IMR-90 (cell line): ENCODE results near the gene BTBD1. TPM values are rescaled to one million over a fixed set of nuclear protein-coding genes. Genes with fewer than 3 reads are reported as not detected.
"Not testable (repeated sequence)": the region's sequence is repeated elsewhere in the genome, so short reads cannot be mapped to it uniquely, and the experiment has no call there.

Source experiments
- ATAC-seq: fragments of 200-7000 bp; cut with Tn5 transposase; 2 replicates; pipeline ENCODE4 v1.9.1; 2020; ENCODE audit warnings: low read depth, mild to moderate bottlenecking, moderate library complexity
- BruUV-seq: library from RNA; stranded (reverse); fragments of 400-500 nt; replicated peaks from 2 replicates; lab custom pipeline; 2021; lab: Mats Ljungman, UMichigan
- CTCF ChIA-PET: fragments of 300-600 bp; formaldehyde crosslinking; extraction: SDS; loops from one replicate; lab custom pipeline; 2021; ENCODE audit warnings: antibody characterized with exemption; lab: Yijun Ruan, JAX
- POLR2A ChIA-PET: fragments of 300-600 bp; sonication (Branson Sonifier 250); formaldehyde crosslinking; loops from one replicate; lab custom pipeline; 2022; ENCODE audit warnings: antibody characterized with exemption; ENCODE audit not compliant: unreplicated experiment; lab: Charles Lee
- DNase-seq: peaks from one replicate; pipeline ENCODE4 v3.0.0; 2013
- H2AFZ ChIP-seq: replicated peaks from 2 replicates; pipeline ENCODE3; 2013; ENCODE audit warnings: low read length, mild to moderate bottlenecking; ENCODE audit not compliant: poor library complexity
- H2AK5ac ChIP-seq: 2 replicates; pipeline ENCODE4 v1.6.1; 2013; ENCODE audit warnings: low read depth, low read length, inconsistent platforms
- H2AK9ac ChIP-seq: replicated peaks from 2 replicates; pipeline ENCODE3; 2013; ENCODE audit warnings: mild to moderate bottlenecking, low read depth, low read length, moderate library complexity; ENCODE audit not compliant: poor library complexity
- H2BK120ac ChIP-seq: 2 replicates; pipeline ENCODE4 v1.6.1; 2013; ENCODE audit warnings: low read depth, low read length, inconsistent platforms
- H2BK15ac ChIP-seq: 3 replicates; pipeline ENCODE4 v1.6.1; 2013; ENCODE audit warnings: low read depth, low read length, inconsistent platforms
- H2BK20ac ChIP-seq: 2 replicates; pipeline ENCODE4 v1.6.1; 2013; ENCODE audit warnings: low read depth, mild to moderate bottlenecking, inconsistent platforms, low read length, moderate library complexity
- H2BK5ac ChIP-seq: 2 replicates; pipeline ENCODE4 v1.6.1; 2013; ENCODE audit warnings: mild to moderate bottlenecking, low read depth, low read length, inconsistent platforms; ENCODE audit not compliant: poor library complexity, severe bottlenecking
- H3K14ac ChIP-seq: replicated peaks from 2 replicates; pipeline ENCODE4 v1.6.1; 2013; ENCODE audit warnings: low read depth, low read length, inconsistent platforms
- H3K18ac ChIP-seq: 2 replicates; pipeline ENCODE4 v1.6.1; 2013; ENCODE audit warnings: low read depth, low read length, control low read depth
- H3K23ac ChIP-seq: 2 replicates; pipeline ENCODE4 v1.6.1; 2013; ENCODE audit warnings: low read depth, low read length, inconsistent platforms
- H3K27ac ChIP-seq: 2 replicates; pipeline ENCODE4 v1.5.1; 2013; ENCODE audit warnings: mild to moderate bottlenecking, control low read depth, low read length; ENCODE audit not compliant: insufficient read depth
- H3K27me3 ChIP-seq: 2 replicates; pipeline ENCODE4 v1.6.1; 2013; ENCODE audit warnings: low read length; ENCODE audit not compliant: control insufficient read depth, insufficient read depth
- H3K36me3 ChIP-seq: 2 replicates; pipeline ENCODE4 v1.6.1; 2013; ENCODE audit warnings: low read length, mixed read lengths; ENCODE audit not compliant: control insufficient read depth, insufficient read depth
- H3K4ac ChIP-seq: 2 replicates; pipeline ENCODE4 v1.6.1; 2013; ENCODE audit warnings: low read depth, low read length, inconsistent platforms
- H3K4me1 ChIP-seq: 2 replicates; pipeline ENCODE4 v1.6.1; 2013; ENCODE audit warnings: low read length, mixed read lengths; ENCODE audit not compliant: control insufficient read depth, insufficient read depth
- H3K4me2 ChIP-seq: 2 replicates; pipeline ENCODE4 v1.6.1; 2013; ENCODE audit warnings: low read depth, mild to moderate bottlenecking, control low read depth, low read length, moderate library complexity
- H3K4me3 ChIP-seq: 2 replicates; pipeline ENCODE4 v1.5.1; 2013; ENCODE audit warnings: low read depth, mild to moderate bottlenecking, control low read depth, low read length, moderate library complexity; ENCODE audit not compliant: insufficient read depth
- H3K56ac ChIP-seq: 2 replicates; pipeline ENCODE4 v1.6.1; 2013; ENCODE audit warnings: low read length, inconsistent platforms; ENCODE audit not compliant: insufficient read depth; ENCODE audit errors: extremely low read depth
- H3K79me1 ChIP-seq, 2 experiments: 2 replicates each; pipeline ENCODE4 v1.6.1; 2013; ENCODE audit warnings: low read length in 2 of 2, inconsistent platforms in 1 of 2, low read depth in 1 of 2
- H3K9ac ChIP-seq: 2 replicates; pipeline ENCODE4 v1.6.1; 2013; ENCODE audit warnings: low read depth, low read length, control low read depth
- H3K9me1 ChIP-seq: 2 replicates; pipeline ENCODE4 v1.6.1; 2013; ENCODE audit warnings: low read length, inconsistent platforms; ENCODE audit not compliant: insufficient read depth
- H3K9me3 ChIP-seq: 2 replicates; pipeline ENCODE4 v1.6.1; 2013; ENCODE audit warnings: low read length; ENCODE audit not compliant: control insufficient read depth, insufficient read depth
- H4K20me1 ChIP-seq: 2 replicates; pipeline ENCODE4 v1.6.1; 2013; ENCODE audit warnings: low read length, inconsistent platforms; ENCODE audit not compliant: insufficient read depth
- H4K5ac ChIP-seq: 2 replicates; pipeline ENCODE4 v1.6.1; 2013; ENCODE audit warnings: mild to moderate bottlenecking, low read depth, low read length, control low read depth
- H4K8ac ChIP-seq, 2 experiments: 2 replicates each; pipeline ENCODE4 v1.6.1; 2013; ENCODE audit warnings: low read depth in 2 of 2, low read length in 2 of 2, control low read depth in 1 of 2, inconsistent platforms in 1 of 2
- H4K91ac ChIP-seq: 2 replicates; pipeline ENCODE4 v1.6.1; 2013; ENCODE audit warnings: low read depth, low read length, inconsistent platforms; ENCODE audit not compliant: insufficient read depth
- CTCF ChIP-seq: conservative IDR thresholded peaks from 2 replicates; pipeline ENCODE4 v1.5.1; 2012; ENCODE audit warnings: mild to moderate bottlenecking, low read depth, low read length, improper control_type of control experiment
- FOS ChIP-seq: fragments of 150-350 bp; IDR thresholded peaks from 2 replicates; pipeline ENCODE4 v1.6.1; 2016; ENCODE audit warnings: low read depth, low read length
- MAZ ChIP-seq: IDR thresholded peaks from 2 replicates; pipeline ENCODE4 v1.6.1; 2012; ENCODE audit warnings: low read depth, mild to moderate bottlenecking, low read length, improper control_type of control experiment, moderate library complexity, borderline replicate concordance
- RFX5 ChIP-seq: IDR thresholded peaks from 2 replicates; pipeline ENCODE4 v1.8.0; 2012; ENCODE audit warnings: low read depth, mild to moderate bottlenecking, low read length, moderate library complexity
- WGBS, 2 experiments: methylation state at CpG; one replicate each; pipeline versions ENCODE4 v1.1.5 to v1.1.7; 2013; ENCODE audit warnings: missing lambda C conversion rate in 2 of 2; ENCODE audit not compliant: insufficient read length in 1 of 2; ENCODE audit errors: extremely low coverage in 2 of 2; 5-methylcytosine and 5-hydroxymethylcytosine counted together
- dilution Hi-C: fragments of 300-500 bp; cut with HindIII; formaldehyde crosslinking; loops from one replicate; pipeline ENCODE4 v1.14.3; 2018; ENCODE audit warnings: low sequenced_read_pairs; ENCODE audit not compliant: unreplicated experiment
- in situ Hi-C: fragments of 300-500 bp; cut with MboI; formaldehyde crosslinking; loops from 3 replicates; pipeline ENCODE4 v1.14.3; 2019; ENCODE audit warnings: low sequenced_read_pairs, inconsistent platforms, mixed read lengths
- intact Hi-C: fragments of 100-400 bp; cut with micrococcal nuclease; formaldehyde crosslinking; loops from 2 replicates; pipeline ENCODE4 v1.10.0; 2022
- polyA plus RNA-seq, 3 experiments: library from polyadenylated mRNA; depleted of rRNA; stranded (reverse); fragments of >200 nt; gene quantifications; 2 replicates each; pipeline ENCODE4 v1.2.3, GENCODE V29; 2012; ENCODE audit warnings: low replicate concordance in 1 of 3
- total RNA-seq: library from RNA; depleted of rRNA; stranded (reverse); fragments of >200 nt; gene quantifications from 2 replicates; pipeline ENCODE4 v1.2.3, GENCODE V29; 2012

The BTBD1 gene
- total and polyA plus RNA-seq, 2 of the 4 experiments (the other 2 are of a cell fraction): 39.3 to 78.7 TPM

GRCh38 chr15:83087576-83087975 is 20.5 kb upstream of the BTBD1 start:
- H2BK5ac ChIP-seq: no peak overlapping the region
- DNase-seq (no peak), ATAC-seq (no peak)
- ChIA-PET CTCF (interaction anchor here (0.6 to 0.7 kb wide), 2 partner anchors 41 to 87 kb away, joined by 3 read pairs; no protein-coding TSS in a partner anchor), POLR2A (no interaction called here)
- dilution Hi-C loops (no loop called here), in situ Hi-C loops (no loop called here), intact Hi-C loops (no loop called here)
- H3K56ac ChIP-seq: no peak overlapping the region
- no peak overlapping the region for H2BK20ac ChIP-seq
- H4K8ac ChIP-seq: no peak overlapping the region
- H3K4ac ChIP-seq: no peak overlapping the region
- no peak overlapping the region for H3K18ac ChIP-seq
- H3K14ac ChIP-seq: no peak overlapping the region
- no peak overlapping the region for H3K27ac ChIP-seq
- no TSS peak for BruUV-seq
- no peaks in the 10 kb centered on the region for H3K9me3 ChIP-seq
- no peaks in the 10 kb centered on the region for H3K36me3 ChIP-seq
- H3K4me2 ChIP-seq: no peak overlapping the region
- H2AK9ac ChIP-seq: no peak overlapping the region
- H2AK5ac ChIP-seq: no peak overlapping the region
- no peak overlapping the region for H3K9ac ChIP-seq
- no peak overlapping the region for H2AFZ ChIP-seq
- no peak overlapping the region for H3K4me3 ChIP-seq
- H4K91ac ChIP-seq: no peak overlapping the region
- peaks cover 4% of the 10 kb centered on the region; the same call in 1 of the 2 replicates for H3K27me3 ChIP-seq
- no peaks in the 10 kb centered on the region for H3K79me1 ChIP-seq
- no peaks in the 10 kb centered on the region for H3K4me1 ChIP-seq
- 67% methylated on average over 1 of the region's 2 CpGs; no CpG with 5 or more reads in 1 of the 2 experiments for WGBS, 2 experiments
- H4K20me1 ChIP-seq: no peaks in the 10 kb centered on the region
- no peak overlapping the region for H4K5ac ChIP-seq
- H3K23ac ChIP-seq: no peak overlapping the region
- no peak for TF ChIP-seq FOS
- TF ChIP-seq CTCF: no peak
- TF ChIP-seq MAZ: no peak
- no peak for TF ChIP-seq RFX5
- H2BK120ac ChIP-seq: no peak overlapping the region
- no peaks in the 10 kb centered on the region for H3K9me1 ChIP-seq
- no peak overlapping the region for H2BK15ac ChIP-seq

GRCh38 chr15:83085864-83086552 is 19.0 kb upstream of the BTBD1 start:
- H2BK20ac ChIP-seq, H4K8ac ChIP-seq, intact Hi-C loops, H3K79me1 ChIP-seq, H2BK5ac ChIP-seq, CTCF ChIA-PET, H4K91ac ChIP-seq, H3K4me1 ChIP-seq, H3K56ac ChIP-seq, H3K36me3 ChIP-seq, BruUV-seq, H2AK5ac ChIP-seq, POLR2A ChIA-PET, dilution Hi-C loops, H3K18ac ChIP-seq, H3K9me3 ChIP-seq, ATAC-seq, H3K27ac ChIP-seq, H4K5ac ChIP-seq, H3K9me1 ChIP-seq, H3K4me2 ChIP-seq, H3K9ac ChIP-seq, in situ Hi-C loops, H3K4ac ChIP-seq, H2BK15ac ChIP-seq, H3K27me3 ChIP-seq, H2AFZ ChIP-seq, H2AK9ac ChIP-seq, H4K20me1 ChIP-seq, H3K23ac ChIP-seq, DNase-seq, H2BK120ac ChIP-seq, H3K4me3 ChIP-seq, H3K14ac ChIP-seq: not testable (repeated sequence)
- 100% methylated on average over 1 of the region's 8 CpGs; no CpG with 5 or more reads in 1 of the 2 experiments for WGBS, 2 experiments
